HUDEP-2 (cell line): ENCODE results near the gene IL1R2.

Experiments
- DNase-seq, 76 experiments: peaks; one replicate each; lab custom pipeline; 2025; ENCODE audit not compliant: unreplicated experiment in 76 of 76; lab: John Stamatoyannopoulos, UW

The IL1R2 gene

DNA sequence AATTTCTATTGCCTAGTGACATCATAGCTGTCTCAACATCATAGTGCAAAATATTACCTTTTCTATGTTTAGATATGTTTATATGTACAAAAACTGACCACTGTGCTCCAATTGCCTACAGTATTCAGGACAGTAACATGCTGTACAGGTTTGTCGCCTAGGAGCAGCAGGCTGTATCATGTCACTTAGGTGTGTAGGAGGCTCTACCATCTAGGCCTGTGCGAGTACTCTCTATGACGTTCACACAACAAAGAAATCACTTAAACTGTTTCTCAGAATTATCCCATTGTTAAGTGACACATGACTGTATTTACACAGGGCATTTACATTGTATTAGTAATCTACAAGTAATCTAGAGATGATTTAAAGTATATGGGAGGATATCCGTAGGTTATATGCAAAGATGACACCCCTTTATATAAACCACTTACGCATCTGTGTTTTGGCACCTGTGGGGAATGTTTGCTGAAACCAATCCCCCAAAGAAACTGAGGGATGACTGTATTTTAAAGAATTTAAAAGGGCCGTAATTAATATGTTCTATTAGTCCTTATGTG is 24.7 kb downstream of the IL1R2 start:
- no peak for DNase-seq

DNA sequence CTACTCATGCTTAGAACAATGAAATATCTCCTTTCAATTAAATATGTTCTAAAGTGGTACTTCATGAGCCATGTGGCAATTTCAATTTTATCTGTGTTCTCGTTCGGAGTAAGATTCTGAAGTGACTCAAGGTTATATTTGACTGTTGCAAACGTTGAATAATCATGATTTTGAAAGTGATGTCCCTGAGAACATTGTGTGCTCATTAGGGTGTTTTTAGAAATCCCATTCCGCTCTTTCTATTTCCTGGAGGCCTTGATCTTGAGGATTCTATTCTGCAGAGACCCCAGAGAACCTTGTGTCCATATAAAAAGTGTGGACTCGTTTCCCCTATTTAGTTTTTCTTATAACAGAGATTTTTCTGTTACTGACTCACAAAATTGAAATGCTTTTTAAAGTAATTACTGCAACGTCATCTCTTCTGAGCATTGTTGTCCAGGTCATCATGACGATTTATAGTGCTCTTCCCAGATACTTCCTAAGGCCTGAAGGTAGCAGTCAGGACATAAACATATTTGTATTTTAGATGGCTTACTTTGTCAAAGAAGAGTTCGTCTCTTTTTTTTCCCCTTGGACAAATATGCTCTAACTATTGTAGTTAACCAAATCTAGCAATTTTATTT is 27.2 kb downstream of the IL1R2 start:
- DNase-seq, result no peak

DNA sequence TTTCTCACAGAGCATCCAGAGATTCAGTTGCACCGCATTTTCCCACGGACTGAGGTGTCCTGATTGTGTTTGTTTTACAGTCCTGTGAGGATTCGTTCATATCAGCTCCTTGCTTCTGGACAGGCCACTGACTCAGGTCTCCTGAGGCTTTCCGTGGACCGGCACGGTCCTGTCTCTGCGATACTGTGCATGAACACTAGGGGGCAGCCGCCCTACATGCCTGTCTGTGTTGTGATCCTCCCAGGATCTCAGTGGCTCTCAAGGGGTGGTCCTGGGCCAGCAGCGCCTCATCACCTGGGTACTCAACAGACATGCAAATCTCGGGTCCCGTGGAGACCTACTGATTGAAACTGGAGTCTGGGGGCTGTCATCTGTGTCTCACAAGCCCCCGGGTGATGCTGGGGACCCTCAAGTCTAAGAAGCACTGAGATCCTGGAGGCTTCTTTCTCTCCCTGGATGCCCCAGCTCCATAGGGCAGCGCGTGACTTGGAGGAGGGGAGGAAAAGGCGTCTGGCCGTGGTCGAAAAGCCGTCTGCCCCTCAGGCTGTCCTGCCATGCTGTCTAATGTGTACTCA is 28.9 kb downstream of the IL1R2 start:
- peak in 71 of 76 experiments; percentile 2 to 80 (median 57) for DNase-seq

DNA sequence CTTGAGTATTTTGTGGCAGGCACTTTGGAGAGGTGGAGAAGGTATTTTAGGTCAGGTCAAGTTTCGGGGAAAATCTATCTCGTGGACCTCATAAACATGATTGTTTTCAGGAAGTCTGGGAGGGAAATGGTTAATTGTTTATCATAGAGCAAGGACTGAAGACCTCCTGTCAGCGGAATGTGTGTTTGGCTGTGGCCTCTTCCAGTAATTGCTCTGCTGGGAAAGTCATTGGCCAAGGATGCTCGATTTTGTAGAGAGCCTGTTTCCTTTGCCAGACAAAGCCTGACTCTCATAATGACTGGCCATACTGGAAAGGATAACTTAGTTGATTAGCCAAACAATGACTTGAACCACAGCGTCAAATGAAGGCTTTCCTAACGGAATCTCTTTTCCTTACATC is 30.0 kb downstream of the IL1R2 start:
- DNase-seq, result no peak

DNA sequence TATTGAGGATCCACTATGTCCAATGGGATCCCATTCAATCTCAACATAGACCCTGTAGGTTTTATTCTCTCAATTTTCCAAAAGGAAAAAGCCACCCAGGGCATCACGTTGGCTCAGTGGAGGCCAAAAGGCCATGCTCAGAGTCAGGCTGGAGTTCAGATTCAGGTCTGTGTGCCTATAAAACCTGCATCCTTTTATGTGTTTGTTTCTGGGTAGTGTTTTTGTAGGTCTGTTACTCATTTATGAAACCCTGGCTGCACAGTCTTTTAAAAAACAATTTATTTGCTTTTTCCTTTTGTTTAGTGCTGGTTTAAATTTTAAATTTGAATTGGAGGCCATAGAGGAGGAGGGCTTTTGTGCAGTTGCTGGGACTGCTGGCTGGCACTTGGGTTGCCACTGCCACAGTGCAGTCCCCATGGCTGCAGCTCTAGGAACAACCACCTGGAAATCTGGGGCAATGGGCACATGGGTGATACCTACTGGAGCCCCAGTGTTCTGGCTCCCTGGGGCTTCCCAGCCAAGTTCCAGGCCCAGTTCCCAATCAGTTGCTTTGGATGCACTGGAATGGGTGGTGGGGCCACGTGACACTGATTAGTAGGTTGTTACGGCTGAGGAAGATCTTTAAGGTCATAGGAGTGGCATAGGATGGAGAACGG is 31.3 kb downstream of the IL1R2 start:
- no peak for DNase-seq

DNA sequence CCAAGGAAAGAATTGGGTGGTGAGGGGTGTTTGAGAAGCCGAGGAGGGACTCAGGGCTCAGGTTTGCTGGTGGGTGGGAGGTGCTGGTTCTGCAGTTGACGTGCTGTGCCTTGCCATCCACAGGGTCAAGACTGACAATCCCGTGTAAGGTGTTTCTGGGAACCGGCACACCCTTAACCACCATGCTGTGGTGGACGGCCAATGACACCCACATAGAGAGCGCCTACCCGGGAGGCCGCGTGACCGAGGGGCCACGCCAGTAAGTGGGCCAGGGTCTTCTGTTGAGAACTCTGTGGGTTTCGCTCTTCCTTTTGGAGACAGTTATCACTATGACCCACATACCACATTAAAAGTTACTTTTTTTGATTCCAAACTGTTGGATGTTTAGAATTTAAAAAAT is 32.6 kb downstream of the IL1R2 start:
- DNase-seq, result no peak

DNA sequence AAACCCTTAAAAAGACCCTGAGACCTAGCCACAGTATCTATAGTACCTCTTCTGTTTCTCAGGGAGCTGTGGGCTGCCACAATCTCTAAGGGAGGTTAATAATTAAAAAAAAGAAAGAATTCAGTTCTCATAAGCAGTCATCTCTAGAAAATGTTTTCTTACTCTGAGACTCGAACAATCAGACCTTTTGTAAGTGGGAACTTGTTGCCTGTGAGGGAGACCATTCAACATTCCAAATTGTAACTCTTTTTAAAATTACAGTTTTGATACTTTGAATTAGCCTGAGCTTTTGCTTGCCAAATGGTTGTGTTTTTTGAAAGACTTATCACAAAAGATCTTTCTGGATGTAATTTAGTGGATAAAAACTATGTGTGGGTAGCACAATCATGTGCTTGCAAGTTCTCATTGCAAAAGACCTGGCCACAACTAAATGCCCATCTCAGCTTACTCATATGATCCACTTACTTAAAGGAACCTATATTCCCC is 33.3 kb downstream of the IL1R2 start:
- no peak for DNase-seq

DNA sequence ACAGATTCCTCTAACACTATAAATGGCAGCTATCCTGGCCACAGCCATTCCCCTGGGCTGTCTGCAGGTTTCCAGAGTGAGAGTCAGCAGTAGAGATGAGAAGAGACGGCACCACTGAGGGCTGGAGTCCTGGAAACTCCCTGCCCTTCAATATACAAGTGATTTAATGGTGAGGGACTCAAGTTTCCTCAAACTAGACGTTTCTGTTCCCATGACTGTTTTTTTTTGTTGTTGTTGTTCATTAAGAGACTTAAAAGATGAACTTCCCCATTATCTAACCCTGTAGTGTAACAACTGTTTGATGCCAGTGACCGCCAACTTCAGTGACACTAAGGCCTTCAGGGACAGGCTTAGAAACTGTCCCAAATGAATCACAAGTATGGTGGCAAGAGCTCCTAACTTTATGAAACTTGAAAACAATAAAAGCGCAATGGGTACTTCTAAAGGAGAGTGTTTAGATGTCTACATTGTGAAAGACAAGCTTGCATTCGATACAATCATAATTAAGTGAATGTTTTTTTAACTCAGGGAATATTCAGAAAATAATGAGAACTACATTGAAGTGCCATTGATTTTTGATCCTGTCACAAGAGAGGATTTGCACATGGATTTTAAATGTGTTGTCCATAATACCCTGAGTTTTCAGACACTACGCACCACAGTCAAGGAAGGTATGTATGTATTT is 34.0 kb downstream of the IL1R2 start:
- no peak for DNase-seq

DNA sequence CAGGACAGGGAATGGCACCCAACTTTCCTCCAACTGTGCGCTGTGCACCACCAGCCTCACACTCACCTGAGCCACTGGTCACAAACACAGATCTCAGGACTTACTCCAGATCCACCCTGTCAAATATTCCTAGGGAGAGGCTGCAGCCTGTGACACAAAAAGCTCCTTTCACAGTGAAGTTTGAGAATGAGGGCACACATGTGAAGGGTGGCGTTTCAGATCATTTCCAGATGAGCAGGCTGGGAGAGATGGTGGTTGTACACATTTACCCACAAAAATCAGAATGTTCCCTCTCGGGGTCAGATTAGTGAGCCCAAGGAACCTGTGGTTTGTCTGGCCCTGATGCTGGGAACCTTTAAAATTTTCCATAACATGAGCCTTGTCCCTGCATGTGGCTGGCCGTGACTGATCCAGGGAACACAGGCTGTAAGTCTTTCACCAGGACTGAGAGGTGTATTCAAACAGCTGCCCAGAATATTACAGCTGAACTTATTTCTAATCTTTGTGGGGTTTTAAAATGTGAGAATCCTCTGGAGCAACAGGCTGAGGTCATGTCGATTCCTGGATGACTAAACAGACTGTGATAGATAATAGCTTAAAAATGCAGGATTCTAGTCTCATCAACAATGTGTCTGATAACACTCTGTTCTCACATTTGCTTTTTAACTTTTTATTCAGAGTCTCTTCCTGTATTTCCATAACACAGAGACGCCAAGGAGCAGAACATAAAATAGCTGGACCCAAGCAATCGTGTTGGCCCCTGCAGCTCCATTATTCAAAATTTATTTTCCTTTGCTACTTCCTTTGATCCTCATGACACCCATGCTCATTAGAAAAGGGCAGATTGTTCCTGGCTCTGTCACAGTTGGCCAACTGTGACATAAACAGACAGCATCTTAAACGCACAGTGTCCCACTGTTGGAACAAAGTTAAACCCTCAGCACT is 35.5 kb downstream of the IL1R2 start:
- DNase-seq, result no peak

DNA sequence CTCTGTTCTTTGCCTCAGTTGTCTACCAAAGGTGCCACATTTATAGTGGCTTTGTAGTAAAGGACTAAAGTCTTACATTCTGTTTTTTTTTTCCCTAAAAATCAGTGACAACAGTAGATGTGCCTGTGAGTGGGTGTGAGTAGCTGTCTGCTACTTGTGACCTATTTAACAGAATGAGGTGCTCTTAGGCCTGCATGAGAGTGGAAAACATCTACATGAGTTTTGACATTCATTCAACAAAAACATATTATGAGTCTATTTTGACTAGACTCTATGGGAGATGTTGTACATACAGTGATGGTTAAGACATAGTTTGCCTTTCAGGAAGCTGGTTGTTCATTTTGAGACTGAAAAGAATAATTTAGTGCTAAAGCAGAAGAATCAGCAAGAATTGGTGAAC is 36.7 kb downstream of the IL1R2 start:
- no peak for DNase-seq

DNA sequence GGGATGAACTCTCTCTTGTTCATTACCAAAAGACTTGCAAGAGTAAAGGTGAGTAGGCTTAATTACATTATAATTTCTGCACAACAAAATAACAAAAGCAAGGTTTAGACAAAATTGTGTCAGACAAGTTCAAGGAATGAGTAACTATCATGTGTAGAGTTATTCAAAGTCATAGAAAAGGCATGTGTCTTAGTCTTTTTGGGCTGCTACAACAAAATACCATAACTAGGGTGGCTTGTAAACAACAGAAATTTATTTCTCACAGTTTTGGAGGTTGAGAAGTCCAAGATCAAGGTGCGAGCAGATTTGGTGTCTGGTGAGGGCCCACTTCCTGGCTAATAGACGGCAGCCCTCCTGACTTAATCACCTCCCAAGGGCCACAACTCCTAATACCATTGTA is 37.6 kb downstream of the IL1R2 start:
- DNase-seq, result no peak

DNA sequence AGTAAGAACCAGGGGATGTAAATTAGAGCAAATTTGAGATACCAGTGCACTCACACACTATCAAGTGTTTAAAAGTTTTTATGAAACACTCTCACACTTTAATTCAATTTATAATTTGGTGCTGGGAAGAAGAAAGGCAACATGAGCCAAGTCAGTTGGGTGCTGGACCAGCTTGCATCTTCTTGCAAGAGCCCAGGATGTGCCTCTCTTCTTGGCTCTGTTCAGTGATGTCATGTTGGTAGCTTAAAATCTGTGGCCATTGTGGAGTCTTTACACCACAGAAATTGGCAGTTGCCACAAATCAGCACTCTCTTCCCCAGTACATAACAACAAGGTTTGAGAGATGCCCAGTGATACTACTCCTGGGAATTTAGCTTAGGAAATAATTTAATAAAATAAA is 38.2 kb downstream of the IL1R2 start:
- DNase-seq, result no peak

DNA sequence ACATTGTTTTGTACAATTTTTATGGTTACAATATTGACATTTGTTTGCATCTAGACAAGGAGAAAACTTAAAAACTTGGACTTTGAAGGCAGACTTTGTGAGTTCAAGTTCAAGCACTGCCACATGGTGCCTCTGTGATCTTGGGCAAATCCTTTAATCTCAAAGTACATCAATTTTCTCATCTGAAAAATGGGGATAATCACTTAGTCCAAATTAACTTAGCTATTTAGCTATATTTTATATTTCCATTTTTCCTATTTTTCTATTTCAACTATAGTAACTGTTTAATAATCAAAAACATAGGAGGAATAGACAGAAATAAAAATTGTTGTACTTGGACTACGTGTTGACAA is 38.7 kb downstream of the IL1R2 start:
- DNase-seq, result no peak

DNA sequence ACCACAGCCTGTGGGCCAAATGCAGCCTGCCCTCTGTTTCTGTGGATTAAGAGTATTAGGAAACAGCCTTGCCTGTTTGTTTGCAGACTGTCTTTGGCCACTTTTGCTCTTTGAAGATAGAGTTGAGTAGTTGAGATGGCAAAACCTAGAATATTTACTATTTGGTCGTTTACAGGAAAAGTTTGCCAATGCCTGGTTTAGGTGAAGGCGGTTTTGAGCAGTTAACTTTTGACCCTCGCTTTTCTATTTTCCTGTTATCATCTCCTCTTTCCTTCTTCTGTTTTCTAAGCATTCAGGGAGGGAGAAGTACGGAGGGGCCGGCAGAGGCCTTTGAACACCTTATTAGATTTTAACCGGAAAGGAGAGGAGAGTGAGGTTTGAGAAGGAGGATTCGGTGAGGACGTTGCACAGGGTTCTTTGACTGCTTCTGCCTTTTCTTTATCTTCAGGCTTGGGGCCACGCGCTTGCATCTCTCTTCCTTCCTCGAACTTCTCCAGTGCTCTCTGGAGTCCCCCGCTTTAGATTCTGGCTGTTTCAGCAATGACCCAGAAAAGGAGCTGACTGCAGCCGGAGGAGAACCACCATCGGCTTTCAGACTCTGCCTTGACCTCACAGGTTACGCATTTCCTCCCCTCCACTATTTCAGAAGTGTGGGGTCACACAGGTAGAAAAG is 39.2 kb downstream of the IL1R2 start:
- DNase-seq, result no peak

DNA sequence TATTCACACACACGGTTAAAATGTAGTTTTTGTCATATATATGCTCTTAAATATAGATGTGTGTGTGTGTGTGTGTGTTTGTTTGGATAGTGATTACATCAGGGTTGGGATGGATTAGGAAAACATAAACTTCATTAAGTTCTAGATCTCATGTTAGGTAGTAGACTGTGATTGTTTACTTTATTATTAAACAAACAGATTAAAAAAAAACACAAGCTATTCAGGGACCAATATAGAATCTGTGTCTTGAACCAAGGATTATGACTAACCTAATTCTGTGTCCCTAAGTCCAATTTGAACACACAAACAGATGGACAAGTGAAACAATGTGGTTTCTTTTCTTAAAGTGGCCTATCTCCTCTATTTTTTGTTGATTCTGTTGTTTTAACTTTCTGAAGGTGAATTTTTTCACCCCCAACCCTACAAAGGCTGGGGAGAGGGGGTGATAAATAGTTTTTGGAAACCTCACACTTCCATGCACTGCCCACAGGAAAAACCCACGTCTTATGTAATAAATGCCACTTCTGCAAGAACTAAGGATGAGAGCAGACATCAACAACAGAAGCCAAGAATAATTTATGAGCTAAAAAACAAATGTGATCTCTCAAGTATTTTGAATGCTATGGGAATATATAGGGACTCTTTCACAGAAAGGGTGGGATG is 40.7 kb downstream of the IL1R2 start:
- DNase-seq, result no peak

DNA sequence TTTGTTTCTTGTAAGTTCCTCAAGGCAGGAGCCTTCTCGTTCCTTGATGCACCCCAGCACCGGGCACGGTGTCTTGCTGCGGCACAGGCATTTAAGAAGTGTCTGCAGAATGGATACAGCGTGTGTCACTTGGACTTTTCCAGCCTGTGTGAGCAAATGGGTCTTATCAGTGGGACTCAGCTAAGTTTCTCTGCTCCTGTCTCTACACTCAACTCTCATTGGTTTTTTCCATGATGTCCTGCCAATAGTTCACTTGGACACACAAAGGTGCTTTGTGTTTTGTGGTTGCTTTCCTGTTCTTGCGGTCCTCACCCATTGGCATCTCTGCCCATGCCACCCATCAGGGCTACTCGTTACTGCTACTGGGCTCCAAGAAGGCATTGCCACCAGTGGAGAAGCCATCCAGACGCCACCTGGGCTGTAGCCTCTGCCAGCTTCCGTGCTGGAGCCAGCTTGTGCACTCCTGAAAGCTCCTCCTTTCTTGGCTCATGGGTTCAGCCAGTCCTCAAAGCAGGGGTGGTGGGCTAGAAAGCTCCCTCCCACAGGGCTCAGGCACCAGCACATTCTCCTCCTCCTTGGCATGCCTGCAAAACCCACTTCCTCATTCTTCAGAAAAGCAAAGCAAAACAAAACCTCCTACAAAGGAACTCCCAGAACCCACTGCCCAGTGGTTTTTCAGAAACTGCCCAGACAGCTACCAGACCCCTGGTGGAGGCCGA is 41.4 kb downstream of the IL1R2 start:
- peak in 32 of 76 experiments; percentile 2 to 46 (median 14) for DNase-seq

DNA sequence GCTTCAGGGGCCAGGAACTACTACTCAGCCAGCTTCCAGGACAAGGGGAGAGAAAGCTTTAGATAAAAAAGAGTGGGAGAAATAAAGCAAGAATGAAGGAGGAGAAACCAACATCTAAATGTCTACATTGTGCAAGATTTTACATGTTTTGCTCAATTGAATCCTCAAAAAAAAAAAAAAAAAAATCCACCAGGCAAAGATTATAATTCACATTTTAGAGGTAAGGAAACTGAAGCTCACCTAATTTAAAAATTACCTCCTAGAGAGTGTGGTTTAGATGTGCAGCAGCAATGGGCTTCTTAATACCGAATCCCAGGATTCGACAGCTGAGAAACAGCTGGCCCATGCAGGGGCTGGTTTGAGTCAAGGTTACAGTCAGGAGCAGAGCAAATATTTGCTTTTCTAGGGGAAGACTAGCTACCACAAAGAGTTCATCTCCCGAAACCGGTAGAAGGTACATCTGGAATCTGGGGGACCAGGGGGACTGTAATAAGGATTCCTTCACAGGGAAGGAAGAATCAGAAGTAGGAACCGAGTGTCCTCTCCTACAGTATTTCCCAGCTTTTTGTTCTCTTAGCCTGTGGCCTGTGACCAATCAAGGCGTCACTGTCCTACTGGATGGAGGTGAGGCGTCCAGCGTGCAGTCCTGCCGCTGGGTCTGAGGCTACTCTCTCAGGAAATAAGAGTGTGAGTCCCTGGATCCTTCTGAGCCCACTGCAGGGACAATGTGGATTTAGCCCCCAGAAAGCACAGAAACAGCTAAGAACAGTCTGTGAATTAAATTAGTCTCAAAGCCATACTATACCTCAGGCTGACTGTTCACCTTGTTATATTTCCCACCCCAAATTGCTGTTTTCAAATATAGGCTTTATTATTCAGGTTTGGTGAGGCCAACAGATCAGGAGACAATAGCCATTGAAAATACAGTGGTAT is 42.3 kb downstream of the IL1R2 start:
- DNase-seq, result no peak
